ENCODE results near the gene EIF2S3B. TPM values are rescaled to one million over a fixed set of nuclear protein-coding genes. Genes with fewer than 3 reads are reported as not detected.

The EIF2S3B gene
- total RNA-seq, 1 experiment from 2014 or later: 0.96 TPM

DNA sequence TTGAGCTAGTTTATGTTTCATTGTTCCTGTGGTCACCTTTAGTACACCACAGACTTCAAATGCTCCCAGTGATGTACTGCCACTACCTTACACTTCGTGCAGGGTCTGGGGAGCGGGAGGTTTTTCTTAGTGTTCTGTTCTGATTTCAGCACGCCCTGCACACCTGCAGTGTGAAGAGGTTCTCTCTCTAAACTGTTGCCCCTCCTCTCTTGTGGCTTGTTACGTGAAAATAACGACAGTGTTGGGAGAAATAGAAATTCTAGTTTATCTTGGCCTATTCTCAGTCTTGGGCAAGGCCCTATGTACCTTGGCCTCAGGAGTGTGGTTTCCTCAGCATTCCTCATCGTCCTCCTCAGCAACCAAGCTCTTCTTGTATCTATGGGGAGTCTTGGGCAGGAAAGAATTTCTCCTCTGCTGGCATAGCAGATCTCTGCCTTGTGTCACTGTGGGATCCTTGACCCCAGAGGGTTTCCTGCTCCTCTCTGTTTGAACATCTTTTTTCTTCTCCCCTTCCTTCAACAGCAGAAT, 48.6 kb downstream of the EIF2S3B start:
- Histone ChIP-seq H4K20me1 (ENCODE audit: insufficient read depth) (no peaks in the 10 kb centered on the region), H3K9me2 (ENCODE audit: insufficient read depth) (no peaks in the 10 kb centered on the region; the same call in 1 of the 2 replicates), H3K4me2 (no peak overlapping the region), H3K4me1 (replicated peaks; ENCODE audit: insufficient read depth) (no peaks in the 10 kb centered on the region), H3K27ac (no peak overlapping the region), H2AFZ (no peak overlapping the region), H3K9me3 (ENCODE audit: insufficient read depth, low read depth) (no peaks in the 10 kb centered on the region), H3K36me3 (ENCODE audit: low read depth) (no peaks in the 10 kb centered on the region), H3F3A (ENCODE audit: insufficient read depth, low read depth) (no peaks in the 10 kb centered on the region), H3K79me2 (ENCODE audit: low read depth) (no peaks in the 10 kb centered on the region), H3K4me3 (no peak overlapping the region), H3K27me3 (ENCODE audit: insufficient read depth, low read depth) (no peaks in the 10 kb centered on the region)
- ChIA-PET CTCF (no interaction called here), POLR2A (ENCODE audit: unreplicated experiment) (no interaction called here)
- no peak for DNase-seq
- BruUV-seq (replicated peaks): no TSS peak
- intact Hi-C loops (cut with micrococcal nuclease; ENCODE audit: unreplicated experiment): no loop called here
- TF ChIP-seq EZH2 (IDR thresholded peaks at IDR 0.05; ENCODE audit: low read depth) (no peak), CTCF (conservative IDR thresholded peaks at IDR 0.05) (no peak)

DNA sequence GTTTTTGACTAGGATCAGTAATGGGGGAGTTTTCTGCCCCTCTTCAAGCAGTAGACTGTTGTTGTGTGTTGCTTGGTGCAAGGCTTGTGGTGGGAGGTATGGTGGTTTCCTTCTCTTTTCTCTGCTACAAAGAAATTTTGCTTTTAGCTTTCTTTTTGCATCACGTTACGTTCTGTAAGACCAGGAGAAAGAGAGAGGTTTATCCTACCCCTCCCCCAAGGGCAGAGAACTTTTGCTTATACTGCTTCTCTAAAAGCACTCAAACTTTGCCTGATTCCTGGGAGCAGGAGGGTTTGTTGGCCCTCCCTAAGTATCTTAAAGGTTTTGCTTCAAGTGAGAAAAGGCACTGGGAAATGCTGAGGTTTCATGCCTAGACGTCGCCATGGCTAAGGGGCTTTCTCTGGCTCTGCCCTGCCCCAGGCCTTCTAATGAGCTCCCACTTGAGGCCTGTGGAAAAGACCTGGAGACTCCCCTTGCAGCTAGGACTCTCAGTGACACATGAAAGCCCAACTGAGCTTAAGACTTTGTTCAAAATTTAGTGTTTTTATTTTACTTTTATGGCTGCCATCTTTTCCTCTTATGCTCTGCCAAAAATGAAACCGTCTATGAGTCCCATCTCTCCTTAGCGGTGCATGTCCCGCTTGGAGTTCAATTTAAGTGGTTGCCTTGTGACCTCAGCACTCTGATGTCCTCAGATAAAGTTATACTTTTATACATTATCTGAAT, 49.2 kb downstream of the EIF2S3B start:
- H3K27me3 ChIP-seq (ENCODE audit: insufficient read depth, low read depth): no peaks in the 10 kb centered on the region
- no peaks in the 10 kb centered on the region for H3K9me3 ChIP-seq (ENCODE audit: insufficient read depth, low read depth)
- no peak overlapping the region for H3K27ac ChIP-seq
- intact Hi-C loops (cut with micrococcal nuclease; ENCODE audit: unreplicated experiment): no loop called here
- no peaks in the 10 kb centered on the region for H3K36me3 ChIP-seq (ENCODE audit: low read depth)
- ChIA-PET CTCF (no interaction called here), POLR2A (ENCODE audit: unreplicated experiment) (no interaction called here)
- H3K4me2 ChIP-seq: no peak overlapping the region
- no peak for DNase-seq
- H3K9me2 ChIP-seq (ENCODE audit: insufficient read depth): no peaks in the 10 kb centered on the region; the same call in 1 of the 2 replicates
- H3K79me2 ChIP-seq (ENCODE audit: low read depth): no peaks in the 10 kb centered on the region
- no TSS peak for BruUV-seq (replicated peaks)
- TF ChIP-seq EZH2 (IDR thresholded peaks at IDR 0.05; ENCODE audit: low read depth) (no peak), CTCF (conservative IDR thresholded peaks at IDR 0.05) (no peak)
- no peaks in the 10 kb centered on the region for H3F3A ChIP-seq (ENCODE audit: insufficient read depth, low read depth)
- H3K4me3 ChIP-seq: no peak overlapping the region
- H2AFZ ChIP-seq: no peak overlapping the region
- H4K20me1 ChIP-seq (ENCODE audit: insufficient read depth): no peaks in the 10 kb centered on the region
- no peaks in the 10 kb centered on the region for H3K4me1 ChIP-seq (replicated peaks; ENCODE audit: insufficient read depth)

GRCh38 chr12:10557329-10557728, 51.6 kb downstream of the EIF2S3B start:
- H3K36me3 ChIP-seq (ENCODE audit: low read depth): no peaks in the 10 kb centered on the region
- TF ChIP-seq EZH2 (IDR thresholded peaks at IDR 0.05; ENCODE audit: low read depth) (no peak), CTCF (conservative IDR thresholded peaks at IDR 0.05) (no peak)
- DNase-seq: no peak
- no peak overlapping the region for H2AFZ ChIP-seq
- no peaks in the 10 kb centered on the region for H3K4me1 ChIP-seq (replicated peaks; ENCODE audit: insufficient read depth)
- H3K4me2 ChIP-seq: no peak overlapping the region
- H3K9me2 ChIP-seq (ENCODE audit: insufficient read depth): no peaks in the 10 kb centered on the region; the same call in 1 of the 2 replicates
- ChIA-PET CTCF (no interaction called here), POLR2A (ENCODE audit: unreplicated experiment) (no interaction called here)
- H3K4me3 ChIP-seq: no peak overlapping the region
- H3K27ac ChIP-seq: no peak overlapping the region
- H3K27me3 ChIP-seq (ENCODE audit: insufficient read depth, low read depth): no peaks in the 10 kb centered on the region
- no peaks in the 10 kb centered on the region for H3K79me2 ChIP-seq (ENCODE audit: low read depth)
- intact Hi-C loops (cut with micrococcal nuclease; ENCODE audit: unreplicated experiment): no loop called here
- no peaks in the 10 kb centered on the region for H3F3A ChIP-seq (ENCODE audit: insufficient read depth, low read depth)
- no TSS peak for BruUV-seq (replicated peaks)
- H4K20me1 ChIP-seq (ENCODE audit: insufficient read depth): no peaks in the 10 kb centered on the region
- no peaks in the 10 kb centered on the region for H3K9me3 ChIP-seq (ENCODE audit: insufficient read depth, low read depth)
